Endodermal cell (in vitro differentiated cells): ENCODE data around the gene CPT1C. TPM values are rescaled to one million over a fixed set of nuclear protein-coding genes. Genes with fewer than 3 reads are reported as not detected.

Experiments
- DNase-seq: peaks from one replicate; pipeline ENCODE4 v3.0.0-alpha.2; 2017
- H3K27ac ChIP-seq: 2 replicates; pipeline ENCODE4 v1.5.1; 2013; ENCODE audit warnings: mild to moderate bottlenecking, low read depth, low read length, moderate library complexity
- H3K27me3 ChIP-seq: 2 replicates; pipeline ENCODE4 v1.6.1; 2013; ENCODE audit warnings: mild to moderate bottlenecking, low read length, moderate library complexity; ENCODE audit not compliant: insufficient read depth, control insufficient read depth, poor library complexity, severe bottlenecking
- H3K36me3 ChIP-seq: 2 replicates; pipeline ENCODE4 v1.7.0; 2013; ENCODE audit warnings: mild to moderate bottlenecking, low read length, moderate library complexity; ENCODE audit not compliant: control insufficient read depth, insufficient read depth
- H3K4me1 ChIP-seq: one replicate; pipeline ENCODE4 v1.7.0; 2013; ENCODE audit warnings: low read length; ENCODE audit not compliant: control insufficient read depth, insufficient read depth
- H3K4me3 ChIP-seq: 2 replicates; pipeline ENCODE4 v1.5.1; 2013; ENCODE audit warnings: mild to moderate bottlenecking, low read length, moderate library complexity
- H3K9ac ChIP-seq: 2 replicates; pipeline ENCODE4 v1.6.1; 2013; ENCODE audit warnings: mild to moderate bottlenecking, low read length, moderate library complexity; ENCODE audit not compliant: poor library complexity, severe bottlenecking; ENCODE audit errors: extremely low read depth
- H3K9me3 ChIP-seq: 2 replicates; pipeline ENCODE4 v1.6.1; 2013; ENCODE audit warnings: mild to moderate bottlenecking, low read length, moderate library complexity; ENCODE audit not compliant: control insufficient read depth
- H3K27ac Mint-ChIP-seq: 2 replicates; pipeline ENCODE4 v1.8.0; 2020; ENCODE audit warnings: mixed read lengths
- H3K27me3 Mint-ChIP-seq: 2 replicates; pipeline ENCODE4 v1.8.0; 2021; ENCODE audit warnings: mild to moderate bottlenecking, mixed read lengths; ENCODE audit not compliant: insufficient read depth
- H3K36me3 Mint-ChIP-seq: 2 replicates; pipeline ENCODE4 v1.8.0; 2020; ENCODE audit warnings: low read depth, mixed read lengths
- H3K4me1 Mint-ChIP-seq: 2 replicates; pipeline ENCODE4 v1.8.0; 2020; ENCODE audit warnings: mixed read lengths
- H3K4me3 Mint-ChIP-seq: 2 replicates; pipeline ENCODE4 v1.8.0; 2020; ENCODE audit warnings: mild to moderate bottlenecking, moderate library complexity, mixed read lengths
- H3K9me3 Mint-ChIP-seq: 2 replicates; pipeline ENCODE4 v1.8.0; 2020; ENCODE audit warnings: mild to moderate bottlenecking, mixed read lengths
- whole genome bisulfite sequencing, 2 experiments: methylation state at CpG; one replicate each; pipeline versions ENCODE4 v1.1.5 to v1.1.7; 2013; ENCODE audit warnings: missing lambda C conversion rate in 2 of 2, mixed read lengths in 1 of 2; ENCODE audit not compliant: insufficient coverage in 1 of 2, insufficient read length in 1 of 2; 5-methylcytosine and 5-hydroxymethylcytosine counted together
- total RNA-seq, 2 donors: library from RNA; stranded (reverse); fragmentation: NEBNext Ultra II Directional in 1 of 2; extraction: Animal tissue kit (Norgen Biotek cat#: 25700) in 1 of 2; gene quantifications; 2 replicates in 1 of 2; 3 replicates in 1 of 2; pipeline ENCODE4 v1.2.1, GENCODE V29; 2021
- TF ChIP-seq, protein P1 (sequence below): fragments of 200-600 bp; sonication (generic); conservative IDR thresholded peaks from 2 replicates; pipeline ENCODE4 v1.5.0; 2021; ENCODE audit warnings: antibody characterized with exemption, mild to moderate bottlenecking

The CPT1C gene
- total RNA-seq, 2 donors from 2014 or later: 41.4 to 59.7 TPM

DNA sequence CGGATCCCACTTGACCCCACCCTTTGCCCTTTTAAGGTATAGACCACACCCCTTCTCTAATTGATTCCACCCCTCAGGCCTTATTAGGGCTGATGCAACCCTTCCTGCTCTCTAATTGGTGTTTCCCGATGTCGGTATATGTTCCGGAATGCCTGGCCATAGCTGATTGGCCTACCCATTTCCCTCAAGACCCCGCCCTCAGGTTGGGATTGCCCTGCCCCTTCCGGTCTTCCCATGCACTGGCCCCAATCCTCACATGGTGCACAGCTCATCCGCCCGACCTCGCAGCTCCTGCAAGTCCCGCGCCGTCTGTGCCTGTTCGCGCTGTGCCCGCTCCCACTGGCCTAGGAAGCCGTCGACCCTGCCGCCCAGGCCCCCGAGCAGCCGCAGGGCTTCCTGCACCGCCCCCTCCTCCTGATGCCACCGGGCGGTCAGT is 54.0 kb downstream of the CPT1C start:
- H3K27ac ChIP-seq: no peak overlapping the region
- peak; percentile 72 for DNase-seq
- H3K9me3 Mint-ChIP-seq: peaks cover 13% of the 10 kb centered on the region

DNA sequence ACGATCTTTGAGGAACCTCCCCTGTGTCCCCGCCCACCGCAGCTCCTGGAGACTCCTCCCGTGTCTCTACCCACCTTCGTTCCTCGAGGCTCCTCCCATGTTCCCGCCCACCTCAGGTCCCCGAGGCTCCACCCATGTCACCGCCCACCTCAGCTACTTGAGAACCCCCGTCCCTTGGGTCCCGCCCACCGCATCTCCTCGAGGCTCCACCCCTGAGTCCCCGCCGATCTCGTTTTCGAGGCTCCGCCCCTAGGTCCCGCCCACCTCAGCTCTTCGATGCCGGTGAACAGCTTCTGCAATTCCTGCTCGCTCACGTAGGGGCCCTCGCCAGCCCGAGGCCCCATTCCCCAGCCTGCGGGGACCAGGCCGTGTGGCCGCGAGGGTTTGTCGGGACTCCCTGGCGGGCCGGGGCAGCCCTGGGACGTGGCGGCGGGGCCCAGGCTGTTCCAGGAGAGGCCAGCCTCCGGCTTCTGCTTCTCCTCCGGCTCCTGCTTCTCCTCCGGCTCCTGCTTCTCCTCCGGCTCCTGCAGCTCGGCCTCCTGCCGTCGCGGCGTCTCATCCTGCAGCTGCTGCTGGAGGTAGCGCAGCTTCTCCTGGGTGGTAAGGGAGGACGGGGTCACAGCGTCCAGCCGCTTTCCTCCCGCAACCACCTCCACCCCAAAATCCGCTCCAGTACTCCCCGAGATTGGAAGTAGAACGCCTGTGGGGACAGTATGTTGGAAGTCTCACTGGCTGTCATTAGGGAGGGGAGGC is 55.5 kb downstream of the CPT1C start:
- H3K27me3 ChIP-seq: no peaks in the 10 kb centered on the region
- H3K36me3 ChIP-seq: no peaks in the 10 kb centered on the region
- 84 to 85% methylated on average over 34 to 52 of the region's 52 CpGs for WGBS, 2 experiments
- H3K4me3 Mint-ChIP-seq: no peak overlapping the region
- TF ChIP-seq, protein P1, sequence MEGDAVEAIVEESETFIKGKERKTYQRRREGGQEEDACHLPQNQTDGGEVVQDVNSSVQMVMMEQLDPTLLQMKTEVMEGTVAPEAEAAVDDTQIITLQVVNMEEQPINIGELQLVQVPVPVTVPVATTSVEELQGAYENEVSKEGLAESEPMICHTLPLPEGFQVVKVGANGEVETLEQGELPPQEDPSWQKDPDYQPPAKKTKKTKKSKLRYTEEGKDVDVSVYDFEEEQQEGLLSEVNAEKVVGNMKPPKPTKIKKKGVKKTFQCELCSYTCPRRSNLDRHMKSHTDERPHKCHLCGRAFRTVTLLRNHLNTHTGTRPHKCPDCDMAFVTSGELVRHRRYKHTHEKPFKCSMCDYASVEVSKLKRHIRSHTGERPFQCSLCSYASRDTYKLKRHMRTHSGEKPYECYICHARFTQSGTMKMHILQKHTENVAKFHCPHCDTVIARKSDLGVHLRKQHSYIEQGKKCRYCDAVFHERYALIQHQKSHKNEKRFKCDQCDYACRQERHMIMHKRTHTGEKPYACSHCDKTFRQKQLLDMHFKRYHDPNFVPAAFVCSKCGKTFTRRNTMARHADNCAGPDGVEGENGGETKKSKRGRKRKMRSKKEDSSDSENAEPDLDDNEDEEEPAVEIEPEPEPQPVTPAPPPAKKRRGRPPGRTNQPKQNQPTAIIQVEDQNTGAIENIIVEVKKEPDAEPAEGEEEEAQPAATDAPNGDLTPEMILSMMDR: no peak
- no peak overlapping the region for H3K27ac Mint-ChIP-seq
- peaks cover 15% of the 10 kb centered on the region for H3K9me3 Mint-ChIP-seq
- no peaks in the 10 kb centered on the region for H3K36me3 Mint-ChIP-seq
- no peak overlapping the region for H3K27ac ChIP-seq
- DNase-seq: peak; percentile 96
- peaks cover 16% of the 10 kb centered on the region for H3K27me3 Mint-ChIP-seq
- no peaks in the 10 kb centered on the region for H3K4me1 Mint-ChIP-seq
- H3K4me1 ChIP-seq: no peaks in the 10 kb centered on the region
- no peak overlapping the region for H3K9ac ChIP-seq
- no peaks in the 10 kb centered on the region for H3K9me3 ChIP-seq
- no peak overlapping the region for H3K4me3 ChIP-seq

More for the DNA sequence above, 54.0 kb downstream of the CPT1C start:
- Histone ChIP-seq H3K4me3 (no peak overlapping the region), H3K4me1 (no peaks in the 10 kb centered on the region), H3K36me3 (no peaks in the 10 kb centered on the region), H3K9ac (no peak overlapping the region), H3K9me3 (no peaks in the 10 kb centered on the region), H3K27me3 (no peaks in the 10 kb centered on the region)
- TF ChIP-seq, protein P1: no peak
- Mint-ChIP-seq H3K4me3 (no peak overlapping the region), H3K27me3 (peaks cover 16% of the 10 kb centered on the region), H3K4me1 (no peaks in the 10 kb centered on the region), H3K36me3 (no peaks in the 10 kb centered on the region), H3K27ac (no peak overlapping the region)
- WGBS, 2 experiments: 88 to 92% methylated on average over 5 to 23 of the region's 23 CpGs

DNA sequence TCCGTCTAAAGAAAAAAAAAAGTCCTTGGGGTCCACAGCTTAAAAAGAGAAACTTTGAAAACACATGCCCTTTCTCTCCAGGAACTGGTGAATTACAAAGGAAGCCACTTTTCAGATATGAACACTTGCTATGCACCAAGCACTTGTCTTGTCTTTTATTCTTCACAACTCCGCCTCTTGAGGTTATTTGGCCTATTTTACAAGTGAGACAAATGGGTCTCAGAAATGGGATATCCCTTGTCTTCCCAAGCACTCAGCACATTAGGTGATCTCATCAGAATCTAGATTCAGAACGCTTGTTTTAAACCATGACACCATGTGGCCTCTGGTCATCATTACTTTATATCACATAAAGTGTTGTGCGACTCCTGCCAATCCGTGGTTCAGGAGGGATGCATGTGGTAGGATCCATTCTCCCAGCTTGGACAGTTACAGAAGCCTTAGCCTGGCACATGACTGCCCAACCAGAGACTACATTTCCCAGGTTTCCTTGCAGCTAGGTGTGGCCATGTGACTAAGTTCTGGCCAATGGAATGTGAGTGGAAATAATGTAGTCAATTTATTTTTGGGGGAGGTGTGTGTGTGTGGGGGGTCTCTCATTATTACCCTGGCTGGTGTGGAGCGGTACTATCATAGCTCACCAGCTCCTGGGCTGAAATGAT is 58.3 kb downstream of the CPT1C start:
- 85 to 87% methylated on average over 5 to 6 of the region's 6 CpGs for WGBS, 2 experiments
- H3K27ac Mint-ChIP-seq: no peak overlapping the region
- peaks cover 16% of the 10 kb centered on the region for H3K27me3 Mint-ChIP-seq

More for the DNA sequence above, 58.3 kb downstream of the CPT1C start:
- peaks cover 24% of the 10 kb centered on the region for H3K9me3 Mint-ChIP-seq
- Histone ChIP-seq H3K4me1 (no peaks in the 10 kb centered on the region), H3K4me3 (no peak overlapping the region), H3K9me3 (peaks cover 12% of the 10 kb centered on the region), H3K36me3 (no peaks in the 10 kb centered on the region), H3K27me3 (no peaks in the 10 kb centered on the region), H3K9ac (no peak overlapping the region), H3K27ac (no peak overlapping the region)
- H3K4me3 Mint-ChIP-seq: no peak overlapping the region
- H3K4me1 Mint-ChIP-seq: no peaks in the 10 kb centered on the region
- H3K36me3 Mint-ChIP-seq: no peaks in the 10 kb centered on the region
- TF ChIP-seq, protein P1: no peak
- DNase-seq: peak; percentile 59
